ENCODE data around the gene MLN.

Gene MLN

DNA sequence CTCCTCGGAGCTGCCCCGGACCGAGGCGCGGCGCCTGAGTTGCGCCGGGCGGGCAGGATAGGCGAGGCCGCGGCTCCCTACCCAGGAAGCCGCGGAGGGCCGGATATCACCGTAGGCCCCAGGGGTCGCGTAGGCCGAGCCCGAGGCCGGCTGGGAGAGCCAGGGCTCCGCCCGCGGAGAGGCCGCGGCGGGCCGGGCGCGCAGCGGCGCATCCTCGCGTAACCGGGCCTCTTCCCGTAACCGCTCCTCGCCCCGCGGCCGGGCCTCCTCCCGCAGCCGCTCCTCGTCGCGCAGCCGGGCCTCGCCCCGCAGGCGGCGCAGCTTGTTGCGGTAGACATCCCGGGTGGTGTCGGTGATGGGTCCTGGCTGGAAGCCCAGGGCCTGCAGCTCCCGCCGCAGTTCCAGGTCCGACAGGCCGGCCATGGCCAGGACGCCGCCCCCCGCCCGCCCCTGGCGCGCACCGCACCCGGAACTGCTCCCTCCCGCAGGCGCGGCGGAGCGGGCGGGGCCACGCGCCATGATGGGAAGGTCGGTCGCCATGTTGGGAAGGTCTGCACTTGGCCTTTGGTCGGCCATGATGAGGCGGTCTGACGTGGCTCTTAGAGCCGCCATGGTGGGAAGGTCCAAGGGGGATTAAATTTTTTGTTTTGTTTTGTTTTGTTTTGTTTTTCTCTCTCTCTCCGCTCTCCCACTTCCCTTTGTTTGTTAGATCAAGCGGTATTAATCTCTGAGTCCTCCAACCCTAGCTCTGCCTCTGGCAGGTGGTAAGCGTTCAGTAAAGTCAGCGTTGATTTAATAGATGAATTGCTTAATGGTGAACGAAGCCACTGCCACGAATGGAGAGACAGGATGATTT lies 14.9 kb downstream of the MLN start, which contains the start of gene LEMD2:
Gene LEMD2 (minus strand): TSS at position 437 of the 856 bp plus-strand sequence. CDS start 14 bp downstream, at position 423.
- peak; percentile 92 for DNase-seq (ENCODE audit: low read depth)

DNA sequence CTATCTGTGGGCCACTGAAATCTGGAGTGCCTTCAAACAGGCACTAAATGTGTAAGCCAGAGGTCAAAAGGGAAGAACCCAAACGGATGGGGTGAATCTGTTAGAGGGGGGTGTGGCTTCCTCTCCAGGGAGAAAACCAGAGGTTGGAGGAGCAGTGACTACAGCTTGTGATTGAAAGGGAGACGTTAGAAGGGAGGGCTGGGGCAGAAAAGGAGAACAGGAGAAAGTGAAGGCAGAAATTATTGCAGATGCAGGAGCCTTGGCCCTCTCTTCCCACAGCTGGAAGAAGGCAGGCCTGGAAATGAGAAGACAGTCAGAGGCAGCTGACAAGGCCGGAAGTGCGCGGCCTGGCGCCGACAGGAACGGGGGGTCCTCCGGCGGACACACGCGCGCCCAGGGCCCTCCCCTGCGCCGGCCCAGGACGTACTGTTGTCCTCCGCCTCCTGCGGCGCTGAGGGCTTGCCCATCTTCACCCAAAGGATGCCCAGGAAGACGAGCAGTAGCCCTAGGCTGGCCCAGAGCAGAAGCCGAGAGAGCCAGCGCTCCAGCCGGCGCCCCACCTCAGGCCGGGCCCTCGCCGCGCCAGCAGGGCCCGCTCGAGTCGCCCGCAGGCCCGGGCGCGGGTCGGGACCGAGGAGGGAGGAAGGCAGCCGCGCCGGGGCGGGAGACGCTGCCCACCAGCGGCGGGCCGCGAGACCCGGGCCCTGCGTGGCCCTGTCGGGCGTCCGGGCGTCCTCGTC lies 15.7 kb downstream of the MLN start:
- peak; percentile 50 for DNase-seq (ENCODE audit: low read depth)

DNA sequence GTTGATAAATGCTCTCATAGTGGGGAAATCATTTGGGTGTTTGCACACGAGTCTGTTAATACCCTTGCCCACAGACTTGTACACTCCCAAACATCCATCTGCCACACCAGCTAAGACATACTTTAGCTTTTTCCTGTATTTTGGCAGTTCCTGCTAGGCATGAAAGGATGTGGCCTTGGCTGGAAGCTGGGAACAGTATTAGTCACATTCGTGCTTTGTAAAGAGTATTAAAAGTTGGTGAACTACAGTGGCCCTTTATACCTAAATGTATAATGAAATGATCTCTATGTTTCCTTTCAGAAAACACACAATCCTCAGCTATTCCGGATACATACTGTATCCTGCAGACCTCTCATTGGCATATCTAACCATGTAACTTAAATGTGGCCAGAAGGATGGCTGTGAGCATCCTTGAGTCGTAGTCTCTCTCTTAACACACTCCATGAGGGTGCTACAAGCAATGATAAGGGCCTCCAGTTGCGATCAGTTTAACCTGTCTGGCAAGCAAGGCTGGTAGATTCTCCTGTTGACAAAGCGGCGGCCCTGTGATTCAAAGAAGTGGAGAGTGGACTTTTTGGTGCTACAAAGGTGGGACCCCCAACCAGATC lies 16.4 kb downstream of the MLN start:
- no peak for DNase-seq (ENCODE audit: low read depth)

DNA sequence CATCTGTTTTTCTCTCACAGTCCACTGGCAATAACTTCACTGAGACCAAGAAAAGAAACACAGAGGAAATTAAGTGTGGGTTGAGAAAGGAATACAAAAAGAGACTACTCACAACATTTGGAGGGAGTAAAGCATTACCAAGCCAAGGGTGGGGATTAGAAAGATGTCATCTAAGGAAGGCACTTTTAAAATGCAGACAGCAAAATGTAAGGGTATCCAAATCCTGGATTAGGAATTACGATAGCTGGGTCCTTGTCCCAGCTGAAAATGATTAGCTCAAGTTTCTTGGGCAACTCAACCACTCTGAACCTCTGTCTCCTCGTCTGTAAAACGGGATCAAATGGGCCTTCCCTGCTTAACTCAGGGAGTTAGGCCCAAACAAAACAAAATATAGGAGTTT lies 17.1 kb downstream of the MLN start:
- no peak for DNase-seq (ENCODE audit: low read depth)

DNA sequence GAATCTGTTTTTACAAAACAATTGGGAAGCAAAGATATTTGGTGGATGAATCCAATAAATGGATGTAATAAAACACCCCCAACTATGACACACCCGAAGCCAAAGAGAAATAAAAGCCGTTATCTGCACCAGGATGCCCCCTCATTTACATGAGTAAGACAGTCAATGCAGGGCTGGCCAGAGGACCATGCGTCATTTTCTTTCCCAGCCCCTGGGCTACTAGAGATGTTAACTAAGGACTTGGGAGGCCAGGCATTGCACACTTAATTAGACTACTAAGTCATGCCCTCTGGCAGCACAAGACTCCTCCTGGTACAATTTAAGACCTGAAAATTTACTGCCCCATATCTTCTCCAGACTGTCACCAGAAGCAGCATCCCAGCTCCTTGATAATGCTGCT lies 18.0 kb downstream of the MLN start:
- DNase-seq (ENCODE audit: low read depth) = no peak

DNA sequence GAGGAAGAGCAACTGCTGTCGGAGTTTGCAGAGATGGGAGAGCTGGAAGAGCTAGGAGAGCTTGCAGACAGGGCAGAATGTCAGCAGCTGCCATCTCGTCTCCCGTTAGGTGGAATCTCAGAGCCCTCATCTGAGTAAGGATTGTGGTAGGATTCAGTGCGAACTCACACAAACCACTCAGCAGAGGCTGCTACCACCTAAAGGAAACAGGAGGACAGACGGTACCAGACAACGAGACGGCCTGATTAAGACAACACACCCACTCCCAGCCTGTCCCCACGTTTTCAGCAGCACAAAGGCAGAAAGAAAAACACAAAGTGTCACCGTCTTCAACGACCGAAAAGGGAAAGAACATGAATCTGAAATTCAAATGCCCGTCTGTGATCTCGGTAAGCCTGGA lies 19.0 kb downstream of the MLN start:
- DNase-seq (ENCODE audit: low read depth) = no peak

DNA sequence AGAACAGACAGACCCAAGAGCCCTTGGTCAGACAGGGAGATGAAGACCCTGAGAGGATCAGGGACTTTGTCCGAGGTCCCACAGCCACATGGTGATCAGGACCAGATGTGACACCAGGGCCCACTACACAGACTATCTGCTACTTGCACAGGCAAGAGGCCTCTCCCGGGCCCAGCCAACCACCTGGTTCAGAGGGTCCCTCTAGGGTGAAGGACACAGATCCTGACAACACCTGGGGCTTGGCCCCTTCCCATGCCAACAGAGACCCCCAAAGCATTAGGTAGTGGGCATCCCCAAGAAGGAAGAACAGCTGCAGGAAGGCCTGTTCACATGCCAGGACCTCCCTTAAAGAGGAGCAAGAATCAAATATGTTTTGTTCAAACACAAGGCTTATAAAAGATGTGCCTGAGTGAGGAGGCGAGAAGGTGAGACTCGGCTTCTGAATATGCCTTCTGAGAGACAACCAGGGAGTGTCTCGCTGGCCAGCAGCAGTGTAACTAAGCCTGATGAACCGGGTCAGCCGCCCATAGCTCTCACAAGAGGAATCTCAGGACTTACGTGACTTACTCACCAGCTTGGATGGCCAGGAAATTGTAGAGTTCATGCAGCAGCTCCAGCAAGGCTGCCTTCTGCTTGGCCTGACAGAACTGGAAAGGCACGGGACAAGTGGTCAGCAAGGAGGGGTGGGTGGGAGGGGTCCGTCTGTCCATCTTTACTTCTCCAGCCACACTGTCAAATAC lies 19.9 kb downstream of the MLN start:
- no peak for DNase-seq (ENCODE audit: low read depth)

DNA sequence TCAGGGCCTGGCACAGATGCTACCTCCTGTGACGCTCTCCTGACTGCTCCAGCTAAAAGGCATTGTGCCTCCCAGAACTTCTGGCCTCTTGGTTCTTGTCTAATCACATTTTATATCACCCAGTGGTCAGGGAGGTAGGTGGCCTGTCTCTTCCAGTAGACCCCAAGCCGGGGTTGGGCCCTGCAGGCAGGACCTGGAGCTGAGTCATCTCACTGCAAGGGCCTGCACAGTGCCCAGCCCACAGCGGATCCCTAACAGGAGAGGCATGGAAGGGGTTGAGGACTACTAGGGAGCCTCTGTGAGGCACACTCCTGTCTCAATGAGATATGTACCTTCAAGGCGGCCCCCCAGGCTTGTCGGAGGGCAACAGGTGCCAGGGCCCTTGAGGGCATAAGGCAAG lies 21.2 kb downstream of the MLN start:
- DNase-seq (ENCODE audit: low read depth) = no peak

DNA sequence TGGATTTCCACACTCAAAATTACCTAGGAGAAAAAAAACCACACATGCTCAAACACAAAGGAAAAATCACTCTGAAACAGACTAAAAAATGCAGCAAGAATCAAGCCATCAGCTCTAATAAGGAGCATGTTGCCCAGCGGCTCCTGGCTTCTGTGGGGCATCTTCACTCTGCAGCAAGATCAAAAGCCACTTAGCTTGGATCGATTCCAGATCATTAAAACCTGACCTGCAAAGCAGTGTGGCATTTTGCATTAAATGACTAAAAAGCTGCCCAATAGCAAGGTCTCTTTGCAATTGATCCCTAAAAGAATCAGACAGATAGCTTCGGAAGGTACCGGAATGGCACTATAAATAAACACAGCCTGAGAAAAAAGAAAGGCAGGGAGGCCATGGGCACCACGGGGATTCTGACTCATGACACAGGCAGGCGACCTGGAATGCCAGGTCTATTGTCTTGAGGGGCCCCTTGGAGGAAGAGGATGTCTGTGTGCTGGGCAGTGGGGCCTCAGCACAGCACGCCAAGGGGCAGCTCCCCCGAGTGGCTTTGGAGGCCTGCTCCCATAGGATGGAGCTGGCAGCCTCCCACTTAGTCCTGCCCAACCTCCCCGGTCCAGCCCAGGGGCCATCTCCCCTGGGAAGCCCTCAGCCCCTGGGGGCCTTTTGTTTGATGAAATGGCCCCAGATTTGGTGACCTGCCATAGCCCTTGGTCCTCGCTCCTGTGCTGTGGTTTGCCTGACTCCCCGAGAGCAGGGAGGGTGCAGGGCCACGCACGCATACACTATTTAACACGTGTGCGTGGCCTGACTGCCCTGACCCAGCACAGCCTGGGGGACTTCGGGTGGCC lies 22.4 kb downstream of the MLN start:
- no peak for DNase-seq (ENCODE audit: low read depth)

DNA sequence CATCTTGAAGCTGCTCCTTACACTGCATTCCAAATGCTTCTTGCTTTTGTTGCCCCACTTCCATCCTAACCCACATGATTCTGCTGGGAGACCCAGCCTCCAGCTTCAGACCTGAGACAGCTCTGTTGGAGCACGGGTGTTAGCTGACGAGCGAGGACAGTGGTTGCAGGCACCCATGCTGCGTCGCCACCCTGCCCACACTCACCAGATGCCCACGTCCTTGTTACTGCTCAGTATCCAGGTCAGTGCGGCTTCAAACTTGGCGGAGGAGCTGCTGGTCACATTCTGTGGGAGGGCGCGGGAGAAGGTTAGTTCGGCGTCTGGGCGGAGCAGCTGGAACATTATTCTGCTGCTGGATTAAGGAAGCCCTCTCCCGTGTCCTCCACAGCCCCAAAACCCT lies 23.9 kb downstream of the MLN start:
- no peak for DNase-seq (ENCODE audit: low read depth)

DNA sequence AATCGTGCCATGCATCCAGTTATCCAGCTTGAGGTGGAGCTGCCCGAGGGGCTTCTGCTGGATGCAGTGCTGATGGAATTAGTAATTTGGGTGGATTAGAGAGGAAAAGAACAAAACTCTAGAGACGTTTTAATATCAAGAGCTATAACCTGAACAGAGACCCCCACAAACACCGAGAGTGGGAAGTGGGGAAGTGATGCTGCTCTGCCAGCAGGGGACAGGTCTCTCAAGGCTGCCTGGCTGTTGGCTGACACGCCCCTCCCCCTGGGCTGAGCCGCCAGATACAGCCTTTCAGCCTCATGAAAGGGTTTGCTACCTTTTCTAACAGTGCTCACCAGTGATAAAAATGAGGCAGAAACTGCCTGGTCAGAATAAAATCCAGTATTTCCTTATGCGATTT lies 24.5 kb downstream of the MLN start:
- DNase-seq (ENCODE audit: low read depth) = no peak

DNA sequence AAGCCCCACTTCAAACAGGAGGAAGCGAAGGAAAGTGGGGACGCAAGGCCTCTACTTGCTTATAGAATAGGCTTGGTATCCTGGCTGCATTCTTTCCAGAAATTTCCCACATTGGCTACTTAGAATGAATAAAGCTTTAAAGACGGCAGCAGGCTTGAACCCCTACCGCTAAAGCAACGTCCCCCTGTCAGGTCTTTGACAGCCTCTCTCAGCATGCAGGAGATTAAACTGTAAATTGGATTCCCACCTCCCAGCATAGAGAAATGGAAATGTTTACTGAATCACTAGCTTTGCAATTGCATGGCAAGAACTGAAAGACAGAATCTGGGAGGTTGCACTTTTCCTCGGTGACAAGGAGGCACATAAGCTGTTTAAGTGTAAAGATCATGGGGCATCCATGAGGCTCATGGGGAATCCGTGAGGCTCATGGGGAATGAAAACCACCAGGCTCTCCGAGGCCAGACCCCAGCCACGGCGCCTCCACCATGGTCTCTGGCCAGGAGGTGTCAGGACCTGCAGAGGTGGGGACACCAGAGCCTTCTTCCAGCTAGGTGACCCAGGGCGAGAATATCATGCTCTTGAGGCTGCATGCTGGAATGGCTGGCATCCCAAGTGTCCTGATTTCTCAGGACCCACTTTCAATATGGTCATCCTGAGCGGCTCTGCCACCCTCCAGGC lies 25.2 kb downstream of the MLN start:
- DNase-seq (ENCODE audit: low read depth) = no peak

DNA sequence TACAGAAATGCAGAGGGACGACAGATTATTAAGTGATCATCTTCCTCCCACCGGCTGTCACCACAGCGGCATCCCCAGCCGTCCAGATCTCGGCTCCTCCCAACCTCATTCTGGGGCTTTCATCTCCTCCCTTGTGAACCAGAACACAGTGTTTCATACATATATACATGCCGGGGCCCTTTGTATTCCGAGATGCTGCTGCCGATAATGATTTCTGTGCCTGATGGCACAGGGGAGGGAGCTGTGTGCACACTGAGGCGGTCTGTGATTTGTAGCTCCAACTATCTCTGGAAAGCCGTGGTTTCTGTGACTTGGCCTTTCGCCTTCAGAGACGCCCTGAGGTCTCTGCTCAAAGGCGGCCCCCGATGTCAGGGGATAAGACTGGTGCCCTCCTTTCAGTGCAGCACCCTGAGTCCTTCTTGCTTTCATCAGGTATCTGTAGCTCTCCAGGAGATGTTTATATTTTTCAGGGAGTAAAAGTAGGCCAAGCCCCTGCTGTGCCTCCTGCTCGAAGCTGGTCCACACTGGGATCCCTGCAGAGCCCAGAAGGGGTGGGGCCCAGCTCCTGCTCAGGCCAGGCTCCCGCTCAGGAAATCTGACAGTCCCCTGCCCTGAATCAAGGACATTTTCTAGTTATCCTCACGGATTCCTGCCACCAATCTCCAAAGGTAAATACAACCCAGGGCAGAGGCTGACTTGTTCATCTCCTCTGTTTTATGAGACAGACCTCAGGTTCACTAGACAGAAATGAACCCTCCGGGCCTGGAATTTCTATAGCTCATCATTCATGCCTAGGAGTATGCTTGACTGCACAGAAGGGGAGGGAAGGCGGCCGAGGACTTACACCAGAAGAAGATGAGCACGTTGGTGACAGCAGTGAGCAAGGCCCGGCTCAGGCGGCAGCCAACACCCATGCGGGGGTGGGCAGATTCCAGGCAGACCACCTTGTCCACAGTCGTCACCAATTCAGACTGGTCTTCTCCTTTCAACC lies 26.1 kb downstream of the MLN start:
- no peak for DNase-seq (ENCODE audit: low read depth)

DNA sequence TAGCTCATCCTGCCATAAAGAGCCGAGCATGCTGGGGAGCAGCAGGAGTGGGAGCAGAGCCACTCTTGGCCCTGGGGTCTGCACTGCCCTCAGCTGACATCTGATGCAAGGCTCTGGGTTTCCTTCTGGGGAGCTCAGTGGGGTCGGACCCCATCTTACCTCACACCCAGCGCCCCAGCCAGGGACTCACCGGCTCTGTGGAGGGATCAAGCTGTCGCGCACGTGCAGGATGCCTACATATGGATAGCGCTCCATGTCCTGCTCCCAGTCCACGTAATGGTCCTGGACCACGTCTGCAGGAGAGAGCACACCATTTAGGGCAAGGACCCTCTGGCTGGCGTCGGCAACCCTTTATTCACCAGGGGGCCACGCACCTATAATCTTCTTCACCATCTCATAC lies 27.0 kb downstream of the MLN start:
- no peak for DNase-seq (ENCODE audit: low read depth)

DNA sequence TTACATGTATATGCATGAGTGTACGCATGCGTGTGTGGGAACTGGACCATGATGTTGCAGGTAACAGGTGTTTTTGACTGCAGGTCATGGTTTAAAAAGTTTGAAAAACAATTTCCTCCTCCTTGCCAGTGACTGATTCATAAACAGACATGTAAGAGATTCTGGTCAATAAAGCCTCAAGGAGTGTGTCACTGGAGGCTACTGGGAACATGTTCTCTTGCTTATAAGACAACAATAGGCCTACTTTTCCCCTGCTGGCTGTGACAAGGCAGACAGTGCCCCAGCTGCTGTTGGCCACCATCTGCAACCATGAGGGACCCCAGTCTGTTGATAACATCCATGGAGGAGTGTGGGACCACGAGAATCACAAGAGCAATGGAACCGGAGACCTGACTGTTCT lies 27.6 kb downstream of the MLN start:
- no peak for DNase-seq (ENCODE audit: low read depth)

DNA sequence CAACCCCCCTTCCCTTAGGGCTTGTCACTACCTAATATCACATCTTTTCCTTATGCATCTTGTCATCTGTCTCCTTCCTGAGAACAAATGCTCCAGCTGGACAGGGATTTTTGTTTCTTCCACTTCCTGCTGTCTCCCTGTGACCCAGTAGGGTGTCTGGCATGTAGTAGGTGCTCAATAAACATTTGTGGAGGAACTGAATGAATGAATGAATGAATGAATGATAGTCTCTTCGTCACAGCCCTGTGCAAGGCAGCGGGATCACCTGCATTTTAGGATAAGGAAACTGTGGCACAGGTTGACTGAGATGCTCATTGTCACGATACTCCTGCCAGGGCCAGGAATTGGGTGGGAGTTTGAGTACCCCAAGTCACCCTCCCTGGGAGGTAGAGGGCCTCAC lies 29.0 kb downstream of the MLN start:
- DNase-seq (ENCODE audit: low read depth) = no peak

DNA sequence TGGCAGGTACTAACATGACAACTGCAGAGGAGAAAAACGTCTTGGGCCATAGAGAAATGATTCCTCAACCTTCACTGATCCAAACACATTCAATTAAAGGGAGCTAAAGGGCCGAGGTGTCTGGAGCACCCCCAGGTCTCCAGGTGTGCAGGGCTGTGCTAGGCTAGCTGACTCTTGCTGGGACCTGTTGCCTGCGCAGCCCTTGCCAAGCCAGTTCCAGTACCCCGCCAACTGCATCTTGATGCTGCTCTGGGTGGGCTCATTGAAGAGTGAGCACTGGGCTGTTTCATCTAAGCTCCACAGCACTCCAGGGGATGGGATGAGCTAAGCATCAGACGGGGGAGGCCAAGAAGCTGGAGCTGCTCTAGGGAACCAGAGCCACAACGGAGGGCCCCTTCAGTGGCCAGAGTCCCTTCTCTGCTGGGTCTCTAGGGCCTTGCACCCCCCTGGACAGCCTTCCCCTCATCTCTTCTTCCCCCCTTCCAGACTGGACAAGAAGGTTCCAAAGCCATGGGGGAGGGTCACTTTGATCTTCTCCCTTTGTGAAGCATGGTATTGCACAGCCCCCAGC lies 30.8 kb downstream of the MLN start:
- DNase-seq (ENCODE audit: low read depth) = no peak

DNA sequence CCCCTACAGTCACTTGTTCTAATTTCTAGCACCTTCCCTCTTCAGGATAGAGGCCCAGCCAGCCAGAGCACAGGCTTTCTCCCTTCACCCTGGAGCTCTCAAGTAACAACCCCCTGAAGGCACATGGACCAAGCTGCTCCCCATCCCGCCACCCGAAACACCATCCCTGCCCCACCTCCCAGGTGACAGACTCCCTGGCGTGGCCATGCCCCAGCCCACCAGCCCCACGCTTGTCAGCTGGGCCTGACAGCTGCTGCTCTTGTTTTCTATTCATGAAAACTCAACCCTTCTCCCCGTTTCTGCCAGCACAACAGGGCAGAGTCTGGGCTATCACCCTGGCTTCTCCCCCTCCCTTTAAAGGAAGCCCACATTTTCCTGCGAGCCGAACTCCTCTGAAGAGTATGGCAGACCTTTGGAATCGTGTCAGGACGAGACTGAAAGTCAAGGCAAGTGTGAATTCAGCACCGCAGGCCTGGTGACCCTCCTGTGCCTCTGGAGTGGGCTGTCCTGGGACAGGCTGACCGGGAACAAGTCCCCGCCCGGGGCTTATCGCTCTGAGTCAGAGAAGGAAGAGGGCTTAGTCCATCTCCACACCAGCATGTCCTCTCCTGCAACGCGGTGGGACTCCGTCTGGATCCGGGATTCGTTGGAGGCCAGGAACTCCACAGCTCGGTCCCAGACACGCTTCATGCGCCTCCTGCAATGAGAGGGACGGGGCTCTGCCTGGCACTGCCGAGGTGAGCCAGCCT lies 31.5 kb downstream of the MLN start:
- DNase-seq (ENCODE audit: low read depth) = no peak
